KBM-7 (cell line): ENCODE data around the gene SPACA4.
"Not testable (repeated sequence)": the region's sequence is repeated elsewhere in the genome, so short reads cannot be mapped to it uniquely, and the experiment has no call there.

Experiments used
- DNase-seq: peaks from one replicate; pipeline ENCODE4 v3.0.0-alpha.2; 2015
- in situ Hi-C: fragments of 300-500 bp; cut with MboI; formaldehyde crosslinking; loops from 2 replicates; pipeline ENCODE4 v1.14.3; 2020; ENCODE audit warnings: low sequenced_read_pairs, low pct_unique_long_range_greater_than_20kb, mixed read lengths

The SPACA4 gene

GRCh38 chr19:48606463-48607358 is at the start of gene SPACA4:
Gene SPACA4, plus strand, starts transcription at chr19:48606742. Its CDS starts 237 bp downstream, at chr19:48606979.
- in situ Hi-C loops, result no loop called here
- no peak for DNase-seq

DNA sequence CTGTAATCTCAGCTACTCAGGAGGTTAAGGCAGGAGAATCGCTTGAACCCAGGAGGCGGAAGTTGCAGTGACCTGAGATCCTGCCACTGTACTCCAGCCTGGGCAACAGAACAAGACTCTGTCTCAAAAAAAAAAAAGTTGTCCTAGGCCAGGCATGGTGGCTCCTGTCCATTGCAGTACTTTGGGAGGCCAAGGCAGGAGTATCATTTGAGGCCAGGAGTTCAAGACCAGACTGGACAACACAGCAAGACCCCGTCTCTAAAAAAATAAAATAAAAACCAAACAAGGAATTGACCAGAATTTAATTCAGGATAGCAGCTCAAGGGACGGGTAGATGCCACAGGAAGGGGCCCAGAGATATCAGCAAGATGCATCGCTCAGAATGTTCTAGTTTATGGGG is 49.7 kb upstream of the SPACA4 start:
- no peak for DNase-seq
- in situ Hi-C loops, result no loop called here

- DNase-seq, result peak; percentile 58
Measured at GRCh38 chr19:48558018-48558684, 48.4 kb upstream of the SPACA4 start.

DNA sequence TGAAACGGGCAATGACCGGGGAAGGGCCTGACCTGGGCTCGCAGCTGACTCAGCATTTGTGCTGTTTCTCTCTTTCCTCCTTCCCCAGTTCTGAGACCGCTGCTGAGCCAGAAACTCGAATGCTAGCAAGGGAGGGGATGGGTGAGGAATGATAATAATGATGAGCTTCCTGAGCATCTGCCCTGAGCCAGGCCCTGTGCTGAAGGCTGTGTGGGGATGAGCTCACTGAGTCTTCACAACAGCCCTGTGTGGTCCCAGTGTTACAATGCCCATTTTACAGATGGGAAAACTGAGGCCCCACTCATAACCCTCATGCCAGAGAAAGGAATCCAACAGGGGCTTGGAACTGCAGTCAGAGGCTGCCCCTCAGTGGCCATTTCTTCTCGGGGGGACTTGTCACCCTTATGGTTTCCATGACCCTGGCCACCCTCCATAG is 46.4 kb upstream of the SPACA4 start:
- in situ Hi-C loops, result no loop called here
- peak; percentile 40 for DNase-seq

More at GRCh38 chr19:48558018-48558684, 48.4 kb upstream of the SPACA4 start:
- in situ Hi-C loops, result no loop called here

DNA sequence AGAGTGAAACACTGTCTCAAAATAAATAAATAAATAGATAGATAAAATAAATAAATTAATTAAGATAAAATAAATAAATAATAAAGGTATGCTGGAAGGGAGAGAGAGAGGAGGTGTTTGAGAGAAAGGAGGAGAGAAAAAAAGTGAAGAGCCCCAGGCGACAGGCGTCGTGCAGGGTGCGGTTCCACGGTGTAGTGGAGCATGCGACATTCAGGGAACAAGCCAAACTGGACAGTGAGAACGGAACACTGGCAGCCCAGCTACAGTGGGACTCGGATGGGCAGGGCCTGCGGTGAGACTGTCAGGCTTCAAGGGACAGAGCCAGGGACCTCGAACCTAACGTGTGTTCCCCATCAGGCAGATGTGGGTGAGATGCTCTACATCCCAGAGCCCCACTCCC is 45.1 kb upstream of the SPACA4 start:
- in situ Hi-C loops, result no loop called here
- DNase-seq, result no peak

- DNase-seq, result no peak
- in situ Hi-C loops, result no loop called here
Measured at GRCh38 chr19:48565090-48565489, 41.5 kb upstream of the SPACA4 start.

DNA sequence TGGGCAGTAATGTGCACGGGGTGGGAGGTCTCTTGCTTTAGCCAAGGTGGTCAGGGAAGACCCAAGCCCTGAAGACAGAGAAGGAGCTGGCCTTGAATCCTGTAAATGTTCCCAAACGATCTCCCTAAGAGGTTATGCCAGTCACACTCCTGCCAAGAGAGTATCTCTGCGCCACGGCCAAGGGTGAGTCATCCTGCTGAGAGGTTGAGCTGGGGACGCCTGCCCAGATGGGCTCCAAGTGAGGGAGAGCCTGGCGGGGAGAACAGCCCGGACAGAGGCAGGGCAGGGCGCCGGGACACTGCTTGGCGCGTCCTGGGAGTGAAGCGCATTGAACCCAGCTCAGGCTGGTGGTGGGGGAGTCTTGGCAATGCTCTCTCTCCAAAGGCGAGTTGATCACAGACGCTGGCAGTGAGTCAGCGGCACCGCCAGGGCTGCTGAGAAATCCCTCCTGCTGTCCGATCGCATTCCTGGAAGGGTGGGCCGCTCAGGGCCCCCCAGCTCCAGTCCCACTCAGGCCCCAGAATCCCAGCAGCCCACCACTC is 38.1 kb upstream of the SPACA4 start:
- in situ Hi-C loops, result no loop called here
- peak; percentile 42 for DNase-seq

DNA sequence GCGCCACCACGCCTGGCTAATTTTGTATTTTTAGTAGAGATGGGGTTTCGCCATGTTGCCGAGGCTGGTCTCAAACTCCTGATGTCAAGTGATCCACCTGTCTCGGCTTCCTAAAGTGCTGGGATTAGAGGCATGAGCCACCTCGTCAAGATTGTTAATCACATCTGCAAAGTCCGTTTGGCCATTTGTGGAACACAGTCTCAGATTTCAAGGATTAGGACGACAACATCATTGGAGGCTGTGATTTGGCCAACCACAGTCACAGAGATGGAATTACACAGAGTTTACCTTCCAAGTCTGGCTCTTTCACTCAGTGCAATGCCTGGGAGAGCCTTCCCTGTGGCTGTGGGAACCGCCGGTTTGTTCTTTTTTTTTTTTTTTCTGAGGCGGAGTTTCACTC is 36.7 kb upstream of the SPACA4 start:
- in situ Hi-C loops, result no loop called here
- no peak for DNase-seq

GRCh38 chr19:48571378-48572162 is 35.0 kb upstream of the SPACA4 start:
- in situ Hi-C loops, result no loop called here
- no peak for DNase-seq

DNA sequence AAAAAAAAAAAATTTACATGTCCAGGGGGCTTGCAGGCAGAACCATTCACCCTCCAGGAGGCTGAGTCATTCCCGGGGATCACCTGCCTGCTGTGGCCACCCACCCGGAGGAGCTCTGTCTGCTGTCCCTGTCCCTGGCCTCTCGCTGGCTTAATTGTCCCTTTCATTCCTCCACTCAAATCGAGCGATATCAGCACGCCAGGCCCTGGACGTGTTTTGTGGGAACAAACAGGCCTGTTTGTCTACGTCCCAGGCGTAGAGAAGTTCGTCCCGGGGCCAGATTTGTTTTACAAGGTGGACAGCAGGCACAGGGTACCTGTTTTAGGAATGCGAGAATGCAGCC is 33.4 kb upstream of the SPACA4 start:
- in situ Hi-C loops, result no loop called here
- DNase-seq, result no peak

DNA sequence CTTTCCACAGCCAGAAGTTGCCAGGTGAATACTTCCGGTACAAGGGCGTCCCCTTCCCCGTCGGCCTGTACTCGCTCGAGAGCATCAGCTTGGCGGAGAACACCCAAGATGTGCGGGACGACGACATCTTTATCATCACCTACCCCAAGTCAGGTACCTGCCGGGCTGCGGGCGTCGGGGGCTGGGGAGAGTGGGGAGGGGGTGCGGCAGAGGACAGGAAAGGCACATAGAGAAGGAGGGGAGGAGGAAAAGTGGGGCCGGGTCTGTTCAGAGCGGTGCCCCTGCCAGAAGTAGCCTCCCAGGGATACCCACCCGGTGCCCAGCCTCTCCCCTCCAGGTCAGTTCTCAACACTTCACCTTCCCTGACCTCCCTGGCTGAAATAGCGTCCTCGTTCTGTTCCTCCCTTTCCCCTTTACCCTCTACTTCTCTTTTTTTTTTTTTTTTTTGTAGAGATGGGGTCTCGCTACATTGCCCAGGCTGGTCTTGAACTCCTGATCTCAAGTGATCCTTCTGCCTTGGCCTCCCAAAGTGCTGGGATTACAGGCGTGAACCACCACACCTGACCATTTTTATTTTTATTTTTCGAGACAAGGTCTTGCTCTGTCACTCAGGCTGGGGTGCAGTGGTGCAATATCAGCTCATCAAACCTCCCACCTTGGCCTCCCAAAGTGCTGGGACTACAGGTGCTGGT is 30.5 kb upstream of the SPACA4 start:
- in situ Hi-C loops, result loop anchor here (25.0 kb wide), 1 partner anchor 239 kb away; the partner anchor contains the start of gene EMP3
- no peak for DNase-seq

GRCh38 chr19:48577908-48578307 is 28.6 kb upstream of the SPACA4 start:
- in situ Hi-C loops, result loop anchor here (25.0 kb wide), 1 partner anchor 241 kb away; the partner anchor contains the start of gene EMP3
- not testable (repeated sequence) for DNase-seq

DNA sequence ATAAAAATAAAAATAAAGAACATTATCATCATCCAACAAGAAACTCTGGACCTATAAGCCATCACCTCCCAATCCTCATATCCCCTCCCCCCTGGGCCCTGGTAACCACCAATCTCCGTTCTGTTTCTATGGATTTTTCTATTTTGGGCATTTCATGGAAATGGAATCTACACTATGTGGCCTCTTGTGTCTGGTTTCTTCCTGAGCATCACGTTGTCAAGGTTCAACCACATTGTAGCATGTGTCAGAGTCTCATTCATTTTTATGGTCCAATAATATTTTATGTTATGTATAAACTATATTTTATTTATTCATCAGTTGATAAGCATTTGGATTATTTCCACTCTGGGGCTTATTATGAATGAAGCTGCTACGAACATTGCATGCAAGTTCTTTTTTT is 27.7 kb upstream of the SPACA4 start:
- in situ Hi-C loops, result loop anchor here (25.0 kb wide), 1 partner anchor 242 kb away; the partner anchor contains the start of gene EMP3

GRCh38 chr19:48582168-48582567 is 24.4 kb upstream of the SPACA4 start:
- in situ Hi-C loops, result loop anchor here (25.0 kb wide), 1 partner anchor 245 kb away; the partner anchor contains the start of gene EMP3
- no peak for DNase-seq

More for the DNA sequence above, 27.7 kb upstream of the SPACA4 start:
- no peak for DNase-seq

- in situ Hi-C loops, result loop anchor here (25.0 kb wide), 1 partner anchor 250 kb away; the partner anchor contains the start of gene EMP3
- no peak for DNase-seq
Measured at GRCh38 chr19:48587387-48587786, 19.2 kb upstream of the SPACA4 start.

DNA sequence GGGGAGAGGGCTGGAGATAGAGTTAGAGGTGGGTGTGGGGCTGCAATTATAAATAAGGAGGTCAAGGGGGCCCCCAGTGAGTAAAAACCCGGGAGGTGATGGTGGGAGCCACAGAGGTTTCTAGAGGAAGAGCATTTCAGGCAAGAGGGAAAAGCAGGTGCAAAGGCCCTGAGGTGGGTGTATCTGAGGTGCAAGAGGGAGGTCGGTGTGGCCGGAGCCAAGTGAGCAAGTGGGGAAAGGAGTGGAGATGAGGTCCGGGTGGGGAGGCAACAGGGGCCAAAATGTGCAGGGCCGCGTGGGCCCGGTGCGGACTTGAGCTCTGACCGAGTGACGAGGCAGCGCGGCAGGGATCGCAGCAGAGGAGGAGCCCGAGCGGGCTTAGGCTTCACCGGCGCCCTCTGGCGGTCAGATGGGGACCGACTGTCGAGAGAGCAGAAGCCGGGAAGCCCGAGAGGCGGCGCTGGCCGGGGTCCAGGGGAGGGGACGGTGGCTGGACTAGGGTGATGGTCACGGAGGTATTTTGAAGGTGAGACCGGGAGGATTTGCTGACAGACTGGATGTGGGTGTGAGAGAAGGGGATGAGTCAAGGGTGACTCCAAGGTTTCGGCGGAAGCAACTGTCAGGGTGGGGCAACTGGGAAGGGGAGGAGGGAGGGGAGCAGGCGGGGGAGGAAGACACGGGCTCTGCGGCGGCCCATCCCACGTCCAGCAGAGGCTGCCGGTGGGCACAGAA is 17.7 kb upstream of the SPACA4 start:
- in situ Hi-C loops, result loop anchor here (25.0 kb wide), 1 partner anchor 252 kb away; the partner anchor contains the start of gene EMP3
- DNase-seq, result peak; percentile 89

DNA sequence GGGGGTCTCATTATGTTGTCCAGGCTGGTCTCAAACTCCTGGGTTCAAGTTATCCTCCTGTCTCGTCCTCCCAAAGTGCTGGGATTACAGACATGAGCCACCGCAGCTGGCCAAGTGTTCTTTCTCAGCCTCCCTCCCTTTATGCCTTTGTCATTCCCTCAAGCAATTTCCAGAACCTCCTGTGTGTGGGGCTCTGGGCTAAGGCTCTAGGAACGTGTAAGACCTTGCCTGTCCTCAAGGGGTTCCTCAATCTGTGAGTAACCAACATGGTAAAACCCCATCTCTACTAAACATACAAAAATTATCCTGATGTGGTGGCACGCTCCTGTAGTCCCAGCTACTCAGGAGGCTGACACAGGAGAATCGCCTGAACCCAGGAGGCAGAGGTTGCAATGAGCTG is 15.5 kb upstream of the SPACA4 start:
- in situ Hi-C loops, result loop anchor here (25.0 kb wide), 1 partner anchor 254 kb away; the partner anchor contains the start of gene EMP3
- peak; percentile 26 for DNase-seq

- in situ Hi-C loops, result loop anchor here (25.0 kb wide), 1 partner anchor 258 kb away; the partner anchor contains the start of gene EMP3
- DNase-seq, result no peak
Measured at GRCh38 chr19:48595171-48595570, 11.4 kb upstream of the SPACA4 start.
